Hepatocyte (in vitro differentiated cells): ENCODE results near the gene DHRS7B. TPM values are rescaled to one million over a fixed set of nuclear protein-coding genes. Genes with fewer than 3 reads are reported as not detected.

Experiments
- DNase-seq: peaks from one replicate; pipeline ENCODE4 v3.0.0-alpha.2; 2016; ENCODE audit warnings: low spot score
- H2AFZ ChIP-seq: fragments of 200-600 bp; sonication (generic); 2 replicates; pipeline ENCODE4 v1.6.0; 2016; ENCODE audit warnings: antibody characterized with exemption, mild to moderate bottlenecking
- H3K27ac ChIP-seq: fragments of 200-600 bp; sonication (generic); 2 replicates; pipeline ENCODE4 v1.5.1; 2016; ENCODE audit warnings: mild to moderate bottlenecking
- H3K27me3 ChIP-seq: fragments of 200-600 bp; sonication (generic); 2 replicates; pipeline ENCODE4 v1.6.1; 2016
- H3K36me3 ChIP-seq: fragments of 200-600 bp; sonication (generic); replicated peaks from 2 replicates; pipeline ENCODE4 v1.5.1; 2016; ENCODE audit warnings: low read depth; ENCODE audit not compliant: insufficient read depth
- H3K4me1 ChIP-seq: fragments of 200-600 bp; sonication (generic); 2 replicates; pipeline ENCODE4 v1.5.1; 2016; ENCODE audit warnings: mild to moderate bottlenecking, moderate library complexity; ENCODE audit not compliant: insufficient read depth
- H3K4me2 ChIP-seq: fragments of 200-600 bp; sonication (generic); 2 replicates; pipeline ENCODE4 v1.6.0; 2016
- H3K4me3 ChIP-seq: fragments of 200-600 bp; sonication (generic); 2 replicates; pipeline ENCODE4 v1.5.1; 2016; ENCODE audit warnings: mild to moderate bottlenecking
- H3K79me2 ChIP-seq: fragments of 200-600 bp; sonication (generic); 2 replicates; pipeline ENCODE4 v1.6.0; 2017; ENCODE audit warnings: mild to moderate bottlenecking
- H3K9me2 ChIP-seq: fragments of 200-600 bp; sonication (generic); replicated peaks from 2 replicates; pipeline ENCODE4 v1.6.0; 2017; ENCODE audit warnings: mild to moderate bottlenecking; ENCODE audit not compliant: insufficient read depth
- H3K9me3 ChIP-seq: fragments of 200-600 bp; sonication (generic); 2 replicates; pipeline ENCODE4 v1.5.1; 2016; ENCODE audit warnings: low read depth, mild to moderate bottlenecking
- H4K20me1 ChIP-seq: fragments of 200-600 bp; sonication (generic); 2 replicates; pipeline ENCODE4 v1.6.0; 2016; ENCODE audit warnings: mild to moderate bottlenecking; ENCODE audit not compliant: insufficient read depth, poor library complexity, severe bottlenecking
- CTCF ChIP-seq: fragments of 200-600 bp; sonication (generic); IDR thresholded peaks from 2 replicates; pipeline ENCODE4 v1.5.1; 2016; ENCODE audit warnings: antibody characterized with exemption, mild to moderate bottlenecking; ENCODE audit not compliant: poor library complexity
- EZH2 ChIP-seq: fragments of 200-600 bp; sonication (generic); IDR thresholded peaks from 2 replicates; pipeline ENCODE4 v1.6.1; 2016; ENCODE audit warnings: antibody characterized with exemption, mild to moderate bottlenecking, borderline replicate concordance
- EZH2phosphoT487 ChIP-seq: fragments of 200-600 bp; sonication (generic); IDR thresholded peaks from one replicate; pipeline ENCODE4 v1.6.1; 2018; ENCODE audit warnings: antibody characterized with exemption, mild to moderate bottlenecking, low read depth, moderate library complexity; ENCODE audit not compliant: unreplicated experiment, severe bottlenecking
- WGBS: methylation state at CpG from one replicate; pipeline ENCODE4 v1.1.6; 2016; ENCODE audit warnings: low lambda C conversion rate; ENCODE audit errors: missing lambda C conversion rate; 5-methylcytosine and 5-hydroxymethylcytosine counted together
- polyA plus RNA-seq: library from polyadenylated mRNA; unstranded; fragments of >200 nt; fragmentation: Nextera tagmentation; extraction: Ambion mirVana; gene quantifications from 2 replicates; pipeline ENCODE4 v1.2.1, GENCODE V29; 2016
- total RNA-seq: library from RNA; depleted of rRNA; stranded (reverse); fragments of >200 nt; gene quantifications from 2 replicates; pipeline ENCODE4 v1.2.3, GENCODE V29; 2014

DHRS7B gene
- total and polyA plus RNA-seq, 2 experiments from 2014 or later = 34.6 to 46.2 TPM

- no peak overlapping the region for H3K4me3 ChIP-seq
- H4K20me1 ChIP-seq = no peaks in the 10 kb centered on the region
- H3K36me3 ChIP-seq = no peaks in the 10 kb centered on the region
- no peak overlapping the region for H3K27ac ChIP-seq
- H3K79me2 ChIP-seq = no peaks in the 10 kb centered on the region
- H3K4me2 ChIP-seq = no peak overlapping the region
- H3K27me3 ChIP-seq = no peaks in the 10 kb centered on the region
- DNase-seq = no peak
- no peaks in the 10 kb centered on the region for H3K9me2 ChIP-seq
- H2AFZ ChIP-seq = no peak overlapping the region
- H3K4me1 ChIP-seq = no peaks in the 10 kb centered on the region
- TF ChIP-seq CTCF (no peak), EZH2 (no peak), EZH2phosphoT487 (no peak)
- WGBS = 89% methylated on average over 12 of the region's 12 CpGs
- H3K9me3 ChIP-seq = no peaks in the 10 kb centered on the region
Observed at GRCh38 chr17:21176773-21177395, 50.1 kb downstream of the DHRS7B start.

- no peak overlapping the region for H3K4me2 ChIP-seq
- H4K20me1 ChIP-seq = no peaks in the 10 kb centered on the region
- no peak for DNase-seq
- H3K27ac ChIP-seq = no peak overlapping the region
- H3K27me3 ChIP-seq = no peaks in the 10 kb centered on the region
- no peaks in the 10 kb centered on the region for H3K36me3 ChIP-seq
- H3K4me3 ChIP-seq = no peak overlapping the region
- no peaks in the 10 kb centered on the region for H3K9me2 ChIP-seq
- no peak for TF ChIP-seq EZH2phosphoT487
- TF ChIP-seq CTCF = no peak
- no peak for TF ChIP-seq EZH2
- H3K79me2 ChIP-seq = no peaks in the 10 kb centered on the region
- no peak overlapping the region for H2AFZ ChIP-seq
- no peaks in the 10 kb centered on the region for H3K4me1 ChIP-seq
- WGBS = 90% methylated on average over 8 of the region's 8 CpGs
- no peaks in the 10 kb centered on the region for H3K9me3 ChIP-seq
Observed at GRCh38 chr17:21177401-21177800, 50.6 kb downstream of the DHRS7B start.

GRCh38 chr17:21177854-21178600 lies 51.3 kb downstream of the DHRS7B start:
- Histone ChIP-seq H3K27me3 (no peaks in the 10 kb centered on the region), H3K4me2 (no peak overlapping the region), H3K79me2 (no peaks in the 10 kb centered on the region), H3K4me3 (no peak overlapping the region), H2AFZ (no peak overlapping the region), H3K4me1 (no peaks in the 10 kb centered on the region), H3K36me3 (no peaks in the 10 kb centered on the region), H3K27ac (no peak overlapping the region), H3K9me2 (no peaks in the 10 kb centered on the region), H4K20me1 (no peaks in the 10 kb centered on the region), H3K9me3 (no peaks in the 10 kb centered on the region)
- no peak for TF ChIP-seq EZH2phosphoT487
- TF ChIP-seq CTCF = no peak
- TF ChIP-seq EZH2 = no peak
- WGBS = 91% methylated on average over 13 of the region's 13 CpGs
- no peak for DNase-seq
